Colon (tissue), 2 donors: ENCODE results near the gene TLE5.
"Not testable (repeated sequence)": the region's sequence is repeated elsewhere in the genome, so short reads cannot be mapped to it uniquely, and the experiment has no call there.

Experiments
- FAIRE-seq: peaks from 2 replicates; lab custom pipeline; 2012; peaks lifted over from hg19 to GRCh38; lab: Jason Lieb, UNC
- donor health status: control.
- donor health status: control.

The TLE5 gene

GRCh38 chr19:3061182-3062161 is 823 bp downstream of the TLE5 start:
- FAIRE-seq = no peak

GRCh38 chr19:3060857-3061181 is 1.5 kb downstream of the TLE5 start:
- no peak for FAIRE-seq

GRCh38 chr19:3059653-3060052 is 2.6 kb downstream of the TLE5 start:
- FAIRE-seq = no peak

- FAIRE-seq = no peak
These were observed 3.4 kb downstream of the TLE5 start for GRCh38 chr19:3058821-3059314.

GRCh38 chr19:3058009-3058820 is 4.1 kb downstream of the TLE5 start:
- no peak for FAIRE-seq

- no peak for FAIRE-seq
These were observed 5.0 kb downstream of the TLE5 start for GRCh38 chr19:3057275-3057714.

GRCh38 chr19:3056417-3057088 is 5.7 kb downstream of the TLE5 start:
- FAIRE-seq = no peak

GRCh38 chr19:3055741-3056416 is 6.4 kb downstream of the TLE5 start:
- no peak for FAIRE-seq

- no peak for FAIRE-seq
These were observed 7.1 kb downstream of the TLE5 start for GRCh38 chr19:3054972-3055740.

- FAIRE-seq = no peak
These were observed 7.9 kb downstream of the TLE5 start for GRCh38 chr19:3054265-3054971.

GRCh38 chr19:3053780-3054179 is 8.5 kb downstream of the TLE5 start:
- no peak for FAIRE-seq

- FAIRE-seq = no peak
These were observed 9.1 kb downstream of the TLE5 start for GRCh38 chr19:3053218-3053621.

GRCh38 chr19:3050016-3050415 is 12.3 kb downstream of the TLE5 start:
- not testable (repeated sequence) for FAIRE-seq

GRCh38 chr19:3049089-3049488 is 13.2 kb downstream of the TLE5 start:
- FAIRE-seq = no peak

- FAIRE-seq = no peak
These were observed 14.1 kb downstream of the TLE5 start for GRCh38 chr19:3048190-3048533.

- no peak for FAIRE-seq
These were observed 14.7 kb downstream of the TLE5 start for GRCh38 chr19:3047496-3048189.

GRCh38 chr19:3046698-3047495 is 15.4 kb downstream of the TLE5 start:
- no peak for FAIRE-seq

GRCh38 chr19:3045885-3046697 is 16.2 kb downstream of the TLE5 start:
- no peak for FAIRE-seq
